ENCODE measurements around the gene KDM4F.

KDM4F gene

GRCh38 chr11:95093548-95093947, 44.3 kb downstream of the KDM4F start:
- H3K4me3 ChIP-seq (ENCODE audit: control insufficient read depth, low read depth, low read length) = no peak overlapping the region
- no peak for DNase-seq (ENCODE audit: low read depth)
- no peak for TF ChIP-seq CTCF (IDR thresholded peaks at IDR 0.05; ENCODE audit: control insufficient read depth, insufficient read depth, low read depth, low read length, missing control alignments)

- DNase-seq (ENCODE audit: low read depth) = no peak
These were observed 46.8 kb downstream of the KDM4F start for GRCh38 chr11:95095858-95096587.

GRCh38 chr11:95097209-95097608, 48.0 kb downstream of the KDM4F start:
- no peak overlapping the region for H3K4me3 ChIP-seq (ENCODE audit: control insufficient read depth, low read depth, low read length)
- no peak for TF ChIP-seq CTCF (IDR thresholded peaks at IDR 0.05; ENCODE audit: control insufficient read depth, insufficient read depth, low read depth, low read length, missing control alignments)
- no peak for DNase-seq (ENCODE audit: low read depth)

More at GRCh38 chr11:95095858-95096587, 46.8 kb downstream of the KDM4F start:
- no peak for TF ChIP-seq CTCF (IDR thresholded peaks at IDR 0.05; ENCODE audit: control insufficient read depth, insufficient read depth, low read depth, low read length, missing control alignments)
- H3K4me3 ChIP-seq (ENCODE audit: control insufficient read depth, low read depth, low read length) = no peak overlapping the region

- no peak for DNase-seq (ENCODE audit: low read depth)
- no peak for TF ChIP-seq CTCF (IDR thresholded peaks at IDR 0.05; ENCODE audit: control insufficient read depth, insufficient read depth, low read depth, low read length, missing control alignments)
- no peak overlapping the region for H3K4me3 ChIP-seq (ENCODE audit: control insufficient read depth, low read depth, low read length)
These were observed 49.6 kb downstream of the KDM4F start for GRCh38 chr11:95098826-95099225.

GRCh38 chr11:95100191-95100648, 51.0 kb downstream of the KDM4F start:
- no peak for TF ChIP-seq CTCF (IDR thresholded peaks at IDR 0.05; ENCODE audit: control insufficient read depth, insufficient read depth, low read depth, low read length, missing control alignments)
- H3K4me3 ChIP-seq (ENCODE audit: control insufficient read depth, low read depth, low read length) = no peak overlapping the region
- no peak for DNase-seq (ENCODE audit: low read depth)

Data from AG09309 (cell line).